Mesothelial cell of epicardium (in vitro differentiated cells): ENCODE data around the gene NUP210. TPM values are rescaled to one million over a fixed set of nuclear protein-coding genes. Genes with fewer than 3 reads are reported as not detected.

Experiments used
- DNase-seq, 2 experiments: peaks; one replicate each; pipeline ENCODE4 v3.0.0; 2021; ENCODE audit warnings: low spot score in 2 of 2; ENCODE audit not compliant: unreplicated experiment in 2 of 2
- H3K27ac Mint-ChIP-seq: 2 replicates; pipeline ENCODE4 v1.8.0; 2021; ENCODE audit warnings: mixed read lengths
- H3K27me3 Mint-ChIP-seq: 2 replicates; pipeline ENCODE4 v1.8.0; 2021; ENCODE audit warnings: low read depth, mixed read lengths
- H3K36me3 Mint-ChIP-seq: 2 replicates; pipeline ENCODE4 v1.8.0; 2021; ENCODE audit warnings: mixed read lengths
- H3K4me1 Mint-ChIP-seq: 2 replicates; pipeline ENCODE4 v1.8.0; 2021; ENCODE audit warnings: mixed read lengths
- H3K4me3 Mint-ChIP-seq: 2 replicates; pipeline ENCODE4 v1.8.0; 2021; ENCODE audit warnings: mild to moderate bottlenecking, moderate library complexity, mixed read lengths
- H3K9me3 Mint-ChIP-seq: 2 replicates; pipeline ENCODE4 v1.8.0; 2021; ENCODE audit warnings: mixed read lengths
- CTCF ChIP-seq: fragments of 200-600 bp; sonication (generic); IDR thresholded peaks from one replicate; pipeline ENCODE4 v1.5.0; 2021; ENCODE audit warnings: antibody characterized with exemption; ENCODE audit not compliant: unreplicated experiment
- total RNA-seq: library from RNA; stranded (reverse); gene quantifications from 3 replicates; pipeline ENCODE4 v1.2.1, GENCODE V29; 2021

The NUP210 gene
- total RNA-seq, 1 donor from 2014 or later, result 27.9 TPM

GRCh38 chr3:13405614-13406013 lies 14.5 kb downstream of the NUP210 start:
- DNase-seq, result no peak

GRCh38 chr3:13404626-13405452 lies 15.3 kb downstream of the NUP210 start:
- no peak for TF ChIP-seq CTCF

More at GRCh38 chr3:13405614-13406013, 14.5 kb downstream of the NUP210 start:
- Mint-ChIP-seq H3K36me3 (peaks cover 5% of the 10 kb centered on the region), H3K9me3 (peaks cover 11% of the 10 kb centered on the region), H3K27ac (no peak overlapping the region), H3K4me1 (no peaks in the 10 kb centered on the region), H3K27me3 (no peaks in the 10 kb centered on the region), H3K4me3 (no peak overlapping the region)
- TF ChIP-seq CTCF, result no peak

GRCh38 chr3:13403847-13404246 lies 16.3 kb downstream of the NUP210 start:
- Mint-ChIP-seq H3K36me3 (peaks cover 5% of the 10 kb centered on the region), H3K27ac (no peak overlapping the region), H3K4me1 (no peaks in the 10 kb centered on the region), H3K4me3 (no peak overlapping the region), H3K27me3 (no peaks in the 10 kb centered on the region), H3K9me3 (peaks cover 11% of the 10 kb centered on the region)
- DNase-seq, result no peak
- TF ChIP-seq CTCF, result no peak

More at GRCh38 chr3:13404626-13405452, 15.3 kb downstream of the NUP210 start:
- Mint-ChIP-seq H3K27me3 (no peaks in the 10 kb centered on the region), H3K4me3 (no peak overlapping the region), H3K27ac (no peak overlapping the region), H3K4me1 (no peaks in the 10 kb centered on the region), H3K36me3 (peaks cover 5% of the 10 kb centered on the region), H3K9me3 (peaks cover 11% of the 10 kb centered on the region)
- no peak for DNase-seq

- H3K27ac Mint-ChIP-seq, result no peak overlapping the region
- peaks cover 3% of the 10 kb centered on the region for H3K36me3 Mint-ChIP-seq
- DNase-seq, result no peak
- TF ChIP-seq CTCF, result no peak
- no peak overlapping the region for H3K4me3 Mint-ChIP-seq
- no peaks in the 10 kb centered on the region for H3K27me3 Mint-ChIP-seq
- H3K9me3 Mint-ChIP-seq, result peaks cover 10% of the 10 kb centered on the region
- no peaks in the 10 kb centered on the region for H3K4me1 Mint-ChIP-seq
Measured at GRCh38 chr3:13403213-13403819, 16.8 kb downstream of the NUP210 start.

- Mint-ChIP-seq H3K4me1 (no peaks in the 10 kb centered on the region), H3K9me3 (no peaks in the 10 kb centered on the region), H3K27ac (no peak overlapping the region), H3K27me3 (no peaks in the 10 kb centered on the region), H3K36me3 (peaks cover under 1% of the 10 kb centered on the region), H3K4me3 (no peak overlapping the region)
- no peak for TF ChIP-seq CTCF
- DNase-seq, result no peak
Measured at GRCh38 chr3:13401149-13401548, 19.0 kb downstream of the NUP210 start.
